Stimulated activated CD8-positive, alpha-beta memory T cell treated with anti-CD3 and anti-CD28 coated beads, Interleukin-7, amount 100 ng/mL, for 1 hour (primary cell): ENCODE results near the gene ANGPTL8.

Experiments used
- DNase-seq, 2 donors: peaks; one replicate each; pipeline ENCODE4 v3.0.0-alpha.2; 2020; ENCODE audit warnings: low read depth in 2 of 2

The ANGPTL8 gene

DNA sequence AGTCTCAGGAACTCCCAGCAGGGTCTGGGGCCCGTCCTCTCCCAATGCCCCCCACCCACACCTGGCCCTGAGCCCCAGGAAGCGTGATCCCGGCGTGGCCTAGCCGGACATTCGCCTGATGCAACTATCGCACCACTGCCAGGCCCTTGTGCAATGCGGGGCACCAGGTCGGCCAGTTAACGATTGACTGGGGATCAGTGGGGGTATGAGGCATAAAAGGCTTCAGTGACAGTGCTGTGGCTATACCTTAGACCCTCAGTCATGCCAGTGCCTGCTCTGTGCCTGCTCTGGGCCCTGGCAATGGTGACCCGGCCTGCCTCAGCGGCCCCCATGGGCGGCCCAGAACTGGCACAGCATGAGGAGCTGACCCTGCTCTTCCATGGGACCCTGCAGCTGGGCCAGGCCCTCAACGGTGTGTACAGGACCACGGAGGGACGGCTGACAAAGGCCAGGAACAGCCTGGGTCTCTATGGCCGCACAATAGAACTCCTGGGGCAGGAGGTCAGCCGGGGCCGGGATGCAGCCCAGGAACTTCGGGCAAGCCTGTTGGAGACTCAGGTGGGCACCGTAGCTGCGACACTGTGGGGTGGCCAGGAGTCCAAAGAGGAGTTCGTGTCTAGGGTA is at the start of gene ANGPTL8:
Gene ANGPTL8, plus strand, starts transcription at position 243 of the 624 bp plus-strand sequence. Its CDS starts 19 bp downstream, at position 262.
- DNase-seq = no peak

GRCh38 chr19:11190501-11190900 is 48.9 kb upstream of the ANGPTL8 start:
- DNase-seq = no peak

GRCh38 chr19:11191273-11191755 is 48.1 kb upstream of the ANGPTL8 start:
- DNase-seq = no peak

DNA sequence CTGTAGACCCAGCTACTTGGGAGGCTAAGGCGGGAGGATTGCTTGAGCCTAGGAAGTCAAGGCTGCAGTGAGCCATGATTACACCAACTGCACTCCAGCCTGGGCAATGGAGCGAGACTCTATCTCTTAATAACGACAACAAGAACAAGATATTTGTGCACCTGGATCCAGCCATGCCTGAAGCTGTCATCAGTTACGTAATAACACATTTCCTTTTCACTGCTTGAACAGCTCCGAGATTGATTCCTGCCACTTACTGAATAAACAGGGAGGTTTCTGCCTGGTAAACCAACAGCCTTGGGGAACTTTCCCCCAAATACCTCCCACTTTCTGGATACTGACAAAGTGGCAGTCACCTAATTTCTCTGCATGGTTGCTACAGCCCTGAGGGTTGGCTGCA is 47.5 kb upstream of the ANGPTL8 start:
- no peak for DNase-seq

DNA sequence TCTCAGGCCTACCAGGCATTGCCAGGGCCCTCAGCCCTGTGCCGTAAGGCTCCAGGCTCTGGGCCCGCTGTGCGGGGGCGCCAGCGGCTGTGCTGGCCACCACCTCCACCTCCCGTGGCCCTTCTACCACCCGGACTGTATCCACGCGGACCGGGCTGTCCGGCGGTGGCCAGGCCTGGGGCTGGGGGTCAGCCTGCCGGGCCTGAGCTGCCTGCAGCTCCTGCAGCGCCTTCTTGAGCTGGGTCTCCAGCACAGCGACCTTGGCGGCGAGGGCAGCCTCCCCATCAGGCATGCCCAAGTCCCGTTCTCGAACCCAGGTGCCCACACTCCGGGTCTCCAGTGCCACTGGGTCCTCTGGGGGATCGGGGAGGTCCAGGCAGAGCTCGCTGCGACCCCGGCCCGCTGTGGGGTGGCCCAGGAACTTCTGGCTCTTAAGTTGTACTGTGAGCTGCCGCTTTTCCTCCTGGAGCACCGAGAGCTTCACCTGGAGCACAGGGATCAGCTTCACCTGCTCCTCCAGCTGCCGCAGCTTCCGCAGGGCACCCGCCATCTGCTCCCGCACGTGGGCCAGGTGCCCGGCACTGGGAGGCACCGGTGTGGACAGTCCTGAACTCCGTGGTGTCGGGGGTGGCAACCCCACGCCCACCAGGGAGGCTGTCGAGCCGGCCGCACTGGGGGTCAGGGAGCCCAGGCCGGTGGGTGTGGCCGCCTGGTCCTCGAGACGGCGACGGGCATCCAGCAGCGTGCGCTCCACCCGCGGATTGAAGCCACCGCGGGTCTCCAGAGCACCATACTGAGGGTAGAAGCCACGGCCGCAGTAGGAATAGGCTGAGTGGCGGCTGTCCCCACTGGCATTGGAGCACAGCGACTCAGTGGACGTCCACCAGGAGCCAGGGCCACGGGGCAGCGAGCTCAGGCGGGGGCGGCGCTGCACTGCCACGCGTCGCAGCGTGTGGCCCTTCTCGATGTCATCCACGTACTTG is 46.2 kb upstream of the ANGPTL8 start:
- no peak for DNase-seq

- DNase-seq = no peak
These were observed 45.2 kb upstream of the ANGPTL8 start for GRCh38 chr19:11194173-11194572.

DNA sequence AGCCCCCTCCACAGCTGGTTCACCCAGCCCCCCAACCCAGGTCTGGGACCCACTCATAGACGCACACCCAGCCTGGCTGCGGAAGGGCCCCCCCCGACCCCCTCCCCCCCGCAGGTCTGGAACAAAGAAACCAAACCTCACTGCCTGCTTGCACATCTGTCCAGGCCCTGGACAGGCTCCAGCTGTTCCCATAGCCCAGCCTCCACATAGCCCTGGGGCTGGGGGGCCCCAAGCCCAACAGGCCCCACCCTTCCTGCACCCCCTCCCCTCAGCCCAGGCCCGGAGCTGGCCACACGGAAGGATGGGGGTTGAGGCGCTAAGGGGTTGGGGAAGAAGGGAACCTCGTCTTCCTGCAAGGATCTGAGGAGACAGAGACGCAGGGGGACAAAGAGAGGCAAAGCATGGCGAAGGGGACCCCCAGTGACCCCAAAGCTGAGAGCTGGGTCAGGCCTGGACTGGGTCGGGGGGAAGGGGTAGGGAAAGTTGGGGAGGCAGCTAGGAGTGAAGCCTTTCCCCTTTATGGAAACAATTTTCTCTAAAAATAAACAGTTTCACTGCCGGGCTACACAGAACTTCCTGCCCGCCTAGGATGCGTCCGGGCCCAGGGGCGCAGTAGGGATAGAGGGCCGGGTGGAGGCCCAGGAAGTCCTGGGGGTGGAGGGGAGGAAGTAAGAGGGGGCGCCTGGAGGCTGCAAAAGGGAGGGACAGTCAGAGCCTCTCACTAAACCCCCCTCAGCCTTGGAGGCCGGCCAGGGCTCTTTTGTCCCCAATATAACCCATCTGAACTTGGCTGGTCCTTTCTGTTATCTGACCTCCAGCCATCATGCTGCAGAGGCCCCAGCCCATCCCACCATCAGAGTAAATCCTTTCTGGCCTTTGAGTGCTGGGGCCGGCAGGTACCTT is 44.5 kb upstream of the ANGPTL8 start:
- DNase-seq = no peak

DNA sequence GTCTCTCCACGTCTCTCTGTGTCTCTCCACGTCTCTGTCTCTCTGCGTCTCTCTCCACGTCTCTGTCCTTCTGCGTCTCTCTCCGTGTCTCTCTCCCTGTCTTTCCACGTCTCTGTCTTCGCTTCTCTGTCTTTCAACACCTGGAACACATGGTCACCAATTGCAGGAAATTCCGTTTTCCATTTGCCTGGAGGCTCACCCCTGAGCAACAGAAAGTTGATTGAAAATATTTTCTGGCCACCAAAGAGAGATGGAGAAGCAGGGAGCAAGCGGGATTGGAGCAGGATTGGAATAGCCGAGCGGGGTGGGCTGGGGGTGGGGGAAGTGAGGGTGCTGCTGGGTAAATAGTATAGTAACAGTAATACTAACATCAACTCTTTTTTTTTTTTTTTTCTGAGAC is 43.7 kb upstream of the ANGPTL8 start:
- no peak for DNase-seq

- no peak for DNase-seq
These were observed 42.8 kb upstream of the ANGPTL8 start for GRCh38 chr19:11196406-11197287.

DNA sequence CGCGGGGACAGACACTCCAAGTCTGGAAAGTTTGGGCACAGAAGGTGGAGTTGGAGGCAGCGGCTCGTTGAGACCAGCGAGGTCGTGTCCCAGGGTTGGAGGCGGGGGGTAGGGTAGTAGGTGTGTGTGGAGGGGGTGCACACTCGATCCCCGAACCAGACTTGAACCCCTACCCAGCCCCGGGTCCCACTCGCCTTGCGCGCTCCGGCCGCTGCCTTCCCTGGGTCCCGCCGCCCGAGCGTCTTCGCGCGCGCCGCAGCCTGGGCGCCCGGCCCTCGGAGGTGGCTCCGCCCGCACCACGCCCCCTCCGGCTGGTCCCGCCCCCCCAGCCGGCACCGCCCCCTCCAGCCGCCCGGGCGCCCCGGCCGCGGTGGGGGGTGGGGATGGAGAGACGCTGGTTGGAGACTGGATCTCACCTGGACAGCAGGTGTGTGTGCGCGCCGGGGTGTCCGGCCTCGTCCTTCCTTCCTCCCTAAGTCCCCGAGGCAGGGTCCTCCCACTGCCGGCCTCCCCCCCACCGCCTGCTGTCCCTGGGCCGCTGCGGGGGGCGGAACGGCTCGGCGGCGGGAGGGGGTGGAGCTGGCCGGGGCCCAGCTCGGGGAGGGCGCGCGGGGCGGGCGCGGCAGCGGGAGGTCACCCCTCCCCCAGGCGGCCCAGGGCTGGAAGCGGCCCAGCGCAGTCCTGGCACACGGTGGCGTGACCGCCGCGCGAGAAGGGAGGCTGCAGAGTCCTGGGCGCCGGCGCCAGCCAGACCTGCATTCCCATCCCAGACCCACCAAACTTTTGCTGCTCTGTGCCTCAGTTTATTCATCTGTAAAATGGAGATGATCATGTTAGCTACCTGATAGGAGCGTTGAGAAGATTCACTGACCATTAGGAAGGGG is 41.9 kb upstream of the ANGPTL8 start, which contains the start of gene KANK2:
Gene KANK2, minus strand, starts transcription at position 255 of the 884 bp plus-strand sequence. CDS start 3,034 bp downstream, outside the sequence.
- DNase-seq = peak; percentile 54 to 57

GRCh38 chr19:11198175-11198534 is 41.3 kb upstream of the ANGPTL8 start:
- DNase-seq = no peak

DNA sequence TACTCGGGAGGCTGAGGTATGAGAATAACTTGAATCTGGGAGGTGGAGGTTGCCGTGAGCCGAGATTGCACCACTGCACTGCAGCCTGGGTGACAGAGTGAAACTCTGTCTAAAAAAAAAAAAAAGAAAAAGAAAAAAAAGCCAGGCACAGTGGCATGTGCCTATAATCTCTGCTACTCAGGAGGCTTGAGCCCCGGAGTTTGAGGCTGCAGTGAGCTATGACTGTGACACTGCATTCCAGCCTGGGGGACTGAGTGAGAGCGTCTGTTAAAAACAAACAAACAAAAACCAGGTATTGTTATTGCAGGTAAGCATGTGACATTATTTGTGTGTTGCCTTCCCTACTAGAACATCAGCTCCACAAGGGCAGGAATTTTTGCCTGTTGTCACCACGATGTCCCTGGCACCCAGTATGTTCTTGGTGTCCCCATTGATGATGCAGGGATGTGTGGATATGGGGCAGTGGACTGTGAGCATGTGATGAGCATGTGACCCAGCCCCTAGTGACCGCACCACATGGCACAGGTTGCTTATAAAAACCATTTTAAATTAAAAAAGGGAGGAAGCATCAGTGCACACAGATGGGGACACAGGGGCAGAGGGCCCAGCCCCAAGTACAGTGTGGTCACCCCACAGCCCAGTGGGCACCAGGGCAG is 40.5 kb upstream of the ANGPTL8 start:
- DNase-seq = no peak

DNA sequence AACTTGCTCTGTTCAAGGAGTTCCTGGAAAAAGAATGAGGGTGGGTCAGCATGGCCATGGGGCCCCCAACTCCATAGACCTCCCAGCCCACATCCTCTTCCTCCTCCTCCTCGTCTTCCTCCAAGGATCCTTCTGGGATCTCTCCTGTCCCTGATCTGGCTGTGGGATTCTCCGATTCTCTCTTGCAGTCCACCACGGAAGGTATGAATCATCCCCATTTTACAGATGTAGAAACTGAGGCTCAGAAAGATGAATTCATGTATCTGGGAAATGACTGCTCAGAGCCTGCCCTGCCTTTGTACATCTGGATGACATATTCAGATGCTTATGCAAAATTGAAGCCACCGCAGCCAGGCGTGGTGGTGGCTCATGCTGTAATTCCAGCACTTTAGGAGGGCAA is 39.9 kb upstream of the ANGPTL8 start:
- DNase-seq = no peak

DNA sequence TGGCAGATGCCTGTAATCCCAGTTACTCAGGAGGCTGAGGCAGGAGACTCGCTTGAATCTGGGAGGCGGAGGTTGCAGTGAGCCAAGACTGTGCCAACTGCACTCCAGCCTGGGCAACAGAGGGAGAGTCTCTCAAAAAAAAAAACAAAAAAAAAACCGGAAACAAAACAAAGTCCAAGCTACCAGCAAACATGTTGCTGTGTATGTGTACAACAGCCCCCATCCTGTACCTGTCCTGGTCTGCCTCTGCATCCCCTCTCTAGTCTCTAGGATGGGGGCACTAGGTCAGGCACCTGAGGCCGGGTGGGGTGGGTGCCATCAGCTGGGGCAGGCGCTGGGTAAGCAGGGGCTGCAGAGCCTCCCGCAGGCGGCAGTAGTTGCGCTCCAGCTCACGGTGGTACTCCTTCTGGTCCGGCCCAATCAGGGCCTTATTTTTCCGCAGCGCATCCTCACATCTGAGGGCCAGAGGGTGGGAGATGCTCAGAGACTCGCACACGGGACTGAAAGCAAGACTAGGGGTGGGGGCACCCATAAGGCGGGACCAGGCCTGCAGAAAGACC is 39.3 kb upstream of the ANGPTL8 start:
- no peak for DNase-seq

- DNase-seq = no peak
These were observed 38.5 kb upstream of the ANGPTL8 start for GRCh38 chr19:11200931-11201330.

DNA sequence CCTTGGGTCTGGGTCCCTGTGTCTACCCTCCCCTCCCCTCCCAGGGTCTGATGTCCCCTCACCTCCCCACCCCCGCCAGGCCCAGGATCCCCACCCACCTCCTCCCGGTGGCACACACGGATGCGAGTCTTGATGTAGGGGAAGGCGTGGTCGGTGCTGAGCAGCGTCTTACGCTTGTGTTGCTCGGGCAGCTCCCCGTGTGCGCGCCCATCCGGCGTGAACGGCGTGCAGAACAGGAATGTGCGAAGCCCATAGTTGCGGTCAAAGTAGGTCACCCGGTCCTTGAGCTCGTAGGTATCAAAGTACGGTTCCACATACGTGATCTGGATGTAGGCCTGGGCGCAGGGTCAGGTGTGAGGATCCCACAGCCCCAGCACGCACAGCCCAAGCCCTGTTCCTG is 37.6 kb upstream of the ANGPTL8 start:
- DNase-seq = no peak

GRCh38 chr19:11202488-11203193 is 36.8 kb upstream of the ANGPTL8 start:
- no peak for DNase-seq
